ENCODE measurements around the gene MYOD1. TPM values are rescaled to one million over a fixed set of nuclear protein-coding genes. Genes with fewer than 3 reads are reported as not detected.

The MYOD1 gene
- total and polyA plus RNA-seq, 2 of the 13 experiments (the other 11 are each of a cell fraction or from before 2014, with no cell fraction given) = not detected

DNA sequence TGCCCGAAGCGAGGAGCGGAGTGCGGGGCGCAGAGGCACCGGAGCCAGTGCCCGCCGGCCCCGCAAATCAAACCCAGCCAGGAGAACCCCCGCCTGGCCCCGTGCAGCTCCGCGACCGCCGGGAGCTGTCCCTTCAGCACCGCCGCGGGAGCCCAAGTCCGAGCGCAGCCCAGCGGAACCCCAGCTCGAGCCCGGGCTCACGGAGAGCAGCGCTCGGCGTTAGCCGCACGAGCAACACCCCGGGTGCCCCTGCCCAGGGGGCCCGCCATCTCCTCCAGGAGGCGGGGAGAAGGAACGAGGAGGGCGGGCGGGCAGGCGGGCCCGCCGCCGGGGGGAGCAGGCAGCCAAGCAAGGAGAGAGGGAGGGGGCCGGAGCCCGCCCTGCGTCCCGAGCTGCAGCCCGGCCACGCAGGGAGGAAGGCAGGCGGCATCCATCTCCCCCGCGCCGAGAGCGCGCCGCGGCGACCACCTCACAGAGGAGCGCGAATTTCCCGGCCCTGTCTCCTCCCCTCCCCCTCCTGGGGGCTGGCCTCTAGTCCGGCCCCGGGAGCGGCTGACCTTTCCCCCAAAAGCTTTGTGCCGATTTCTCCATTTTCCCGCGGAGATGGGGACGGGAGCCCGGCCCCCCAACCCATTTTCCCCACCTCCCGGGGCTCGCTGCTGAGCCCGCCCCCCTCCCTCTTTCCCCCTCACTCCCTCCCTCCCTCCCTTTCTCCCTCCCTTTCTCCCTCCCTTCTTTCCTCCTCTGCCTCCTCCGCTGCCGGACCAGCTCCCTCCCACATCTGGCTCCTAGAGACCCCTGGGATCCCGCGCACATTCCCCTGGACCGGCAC is 15.8 kb downstream of the MYOD1 start (continued):
- TF ChIP-seq ZNF776 (CRISPR knock-in tag; IDR thresholded peaks at IDR 0.05) (peak; percentile 74), ZSCAN21 (CRISPR knock-in tag; IDR thresholded peaks at IDR 0.05; ENCODE audit: borderline replicate concordance) (peak; percentile 36; the same call in 1 of the 2 replicates), ZSCAN9 (CRISPR knock-in tag; IDR thresholded peaks at IDR 0.05; ENCODE audit: borderline replicate concordance) (peak; percentile 70; the same call in 1 of the 2 replicates), FOXK2 (IDR thresholded peaks at IDR 0.05) (no peak), NKX3-1 (CRISPR knock-in tag; IDR thresholded peaks at IDR 0.05) (peak; percentile 56; the same call in 1 of the 2 replicates), HIVEP1 (CRISPR knock-in tag; IDR thresholded peaks at IDR 0.05) (0 out of 2 replicates have a peak, but pooled peaks have one; percentile 16), ZMAT3 (CRISPR knock-in tag; conservative IDR thresholded peaks at IDR 0.05) (0 out of 2 replicates have a peak, but pooled peaks have one; percentile 53)
- TF ChIP-seq, protein P1, sequence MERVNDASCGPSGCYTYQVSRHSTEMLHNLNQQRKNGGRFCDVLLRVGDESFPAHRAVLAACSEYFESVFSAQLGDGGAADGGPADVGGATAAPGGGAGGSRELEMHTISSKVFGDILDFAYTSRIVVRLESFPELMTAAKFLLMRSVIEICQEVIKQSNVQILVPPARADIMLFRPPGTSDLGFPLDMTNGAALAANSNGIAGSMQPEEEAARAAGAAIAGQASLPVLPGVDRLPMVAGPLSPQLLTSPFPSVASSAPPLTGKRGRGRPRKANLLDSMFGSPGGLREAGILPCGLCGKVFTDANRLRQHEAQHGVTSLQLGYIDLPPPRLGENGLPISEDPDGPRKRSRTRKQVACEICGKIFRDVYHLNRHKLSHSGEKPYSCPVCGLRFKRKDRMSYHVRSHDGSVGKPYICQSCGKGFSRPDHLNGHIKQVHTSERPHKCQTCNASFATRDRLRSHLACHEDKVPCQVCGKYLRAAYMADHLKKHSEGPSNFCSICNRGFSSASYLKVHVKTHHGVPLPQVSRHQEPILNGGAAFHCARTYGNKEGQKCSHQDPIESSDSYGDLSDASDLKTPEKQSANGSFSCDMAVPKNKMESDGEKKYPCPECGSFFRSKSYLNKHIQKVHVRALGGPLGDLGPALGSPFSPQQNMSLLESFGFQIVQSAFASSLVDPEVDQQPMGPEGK (CRISPR knock-in tag; IDR thresholded peaks at IDR 0.05) = peak; percentile 30; the same call in 1 of the 2 replicates
- TF ChIP-seq, protein P2, sequence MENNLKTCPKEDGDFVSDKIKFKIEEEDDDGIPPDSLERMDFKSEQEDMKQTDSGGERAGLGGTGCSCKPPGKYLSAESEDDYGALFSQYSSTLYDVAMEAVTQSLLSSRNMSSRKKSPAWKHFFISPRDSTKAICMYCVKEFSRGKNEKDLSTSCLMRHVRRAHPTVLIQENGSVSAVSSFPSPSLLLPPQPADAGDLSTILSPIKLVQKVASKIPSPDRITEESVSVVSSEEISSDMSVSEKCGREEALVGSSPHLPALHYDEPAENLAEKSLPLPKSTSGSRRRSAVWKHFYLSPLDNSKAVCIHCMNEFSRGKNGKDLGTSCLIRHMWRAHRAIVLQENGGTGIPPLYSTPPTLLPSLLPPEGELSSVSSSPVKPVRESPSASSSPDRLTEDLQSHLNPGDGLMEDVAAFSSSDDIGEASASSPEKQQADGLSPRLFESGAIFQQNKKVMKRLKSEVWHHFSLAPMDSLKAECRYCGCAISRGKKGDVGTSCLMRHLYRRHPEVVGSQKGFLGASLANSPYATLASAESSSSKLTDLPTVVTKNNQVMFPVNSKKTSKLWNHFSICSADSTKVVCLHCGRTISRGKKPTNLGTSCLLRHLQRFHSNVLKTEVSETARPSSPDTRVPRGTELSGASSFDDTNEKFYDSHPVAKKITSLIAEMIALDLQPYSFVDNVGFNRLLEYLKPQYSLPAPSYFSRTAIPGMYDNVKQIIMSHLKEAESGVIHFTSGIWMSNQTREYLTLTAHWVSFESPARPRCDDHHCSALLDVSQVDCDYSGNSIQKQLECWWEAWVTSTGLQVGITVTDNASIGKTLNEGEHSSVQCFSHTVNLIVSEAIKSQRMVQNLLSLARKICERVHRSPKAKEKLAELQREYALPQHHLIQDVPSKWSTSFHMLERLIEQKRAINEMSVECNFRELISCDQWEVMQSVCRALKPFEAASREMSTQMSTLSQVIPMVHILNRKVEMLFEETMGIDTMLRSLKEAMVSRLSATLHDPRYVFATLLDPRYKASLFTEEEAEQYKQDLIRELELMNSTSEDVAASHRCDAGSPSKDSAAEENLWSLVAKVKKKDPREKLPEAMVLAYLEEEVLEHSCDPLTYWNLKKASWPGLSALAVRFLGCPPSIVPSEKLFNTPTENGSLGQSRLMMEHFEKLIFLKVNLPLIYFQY (CRISPR knock-in tag; IDR thresholded peaks at IDR 0.05; ENCODE audit: borderline replicate concordance) = 0 out of 2 replicates have a peak, but pooled peaks have one; percentile 30
- TF ChIP-seq, protein P3, sequence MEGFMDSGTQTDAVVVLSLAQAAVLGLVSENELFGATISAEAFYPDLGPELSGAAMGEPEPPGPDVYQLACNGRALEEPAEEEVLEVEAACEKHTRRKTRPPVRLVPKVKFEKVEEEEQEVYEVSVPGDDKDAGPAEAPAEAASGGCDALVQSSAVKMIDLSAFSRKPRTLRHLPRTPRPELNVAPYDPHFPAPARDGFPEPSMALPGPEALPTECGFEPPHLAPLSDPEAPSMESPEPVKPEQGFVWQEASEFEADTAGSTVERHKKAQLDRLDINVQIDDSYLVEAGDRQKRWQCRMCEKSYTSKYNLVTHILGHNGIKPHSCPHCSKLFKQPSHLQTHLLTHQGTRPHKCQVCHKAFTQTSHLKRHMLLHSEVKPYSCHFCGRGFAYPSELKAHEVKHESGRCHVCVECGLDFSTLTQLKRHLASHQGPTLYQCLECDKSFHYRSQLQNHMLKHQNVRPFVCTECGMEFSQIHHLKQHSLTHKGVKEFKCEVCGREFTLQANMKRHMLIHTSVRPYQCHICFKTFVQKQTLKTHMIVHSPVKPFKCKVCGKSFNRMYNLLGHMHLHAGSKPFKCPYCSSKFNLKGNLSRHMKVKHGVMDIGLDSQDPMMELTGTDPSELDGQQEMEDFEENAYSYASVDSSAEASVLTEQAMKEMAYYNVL (CRISPR knock-in tag; IDR thresholded peaks at IDR 0.05; ENCODE audit: borderline replicate concordance) = 0 out of 2 replicates have a peak, but pooled peaks have one; percentile 23
- TF ChIP-seq, protein P4, sequence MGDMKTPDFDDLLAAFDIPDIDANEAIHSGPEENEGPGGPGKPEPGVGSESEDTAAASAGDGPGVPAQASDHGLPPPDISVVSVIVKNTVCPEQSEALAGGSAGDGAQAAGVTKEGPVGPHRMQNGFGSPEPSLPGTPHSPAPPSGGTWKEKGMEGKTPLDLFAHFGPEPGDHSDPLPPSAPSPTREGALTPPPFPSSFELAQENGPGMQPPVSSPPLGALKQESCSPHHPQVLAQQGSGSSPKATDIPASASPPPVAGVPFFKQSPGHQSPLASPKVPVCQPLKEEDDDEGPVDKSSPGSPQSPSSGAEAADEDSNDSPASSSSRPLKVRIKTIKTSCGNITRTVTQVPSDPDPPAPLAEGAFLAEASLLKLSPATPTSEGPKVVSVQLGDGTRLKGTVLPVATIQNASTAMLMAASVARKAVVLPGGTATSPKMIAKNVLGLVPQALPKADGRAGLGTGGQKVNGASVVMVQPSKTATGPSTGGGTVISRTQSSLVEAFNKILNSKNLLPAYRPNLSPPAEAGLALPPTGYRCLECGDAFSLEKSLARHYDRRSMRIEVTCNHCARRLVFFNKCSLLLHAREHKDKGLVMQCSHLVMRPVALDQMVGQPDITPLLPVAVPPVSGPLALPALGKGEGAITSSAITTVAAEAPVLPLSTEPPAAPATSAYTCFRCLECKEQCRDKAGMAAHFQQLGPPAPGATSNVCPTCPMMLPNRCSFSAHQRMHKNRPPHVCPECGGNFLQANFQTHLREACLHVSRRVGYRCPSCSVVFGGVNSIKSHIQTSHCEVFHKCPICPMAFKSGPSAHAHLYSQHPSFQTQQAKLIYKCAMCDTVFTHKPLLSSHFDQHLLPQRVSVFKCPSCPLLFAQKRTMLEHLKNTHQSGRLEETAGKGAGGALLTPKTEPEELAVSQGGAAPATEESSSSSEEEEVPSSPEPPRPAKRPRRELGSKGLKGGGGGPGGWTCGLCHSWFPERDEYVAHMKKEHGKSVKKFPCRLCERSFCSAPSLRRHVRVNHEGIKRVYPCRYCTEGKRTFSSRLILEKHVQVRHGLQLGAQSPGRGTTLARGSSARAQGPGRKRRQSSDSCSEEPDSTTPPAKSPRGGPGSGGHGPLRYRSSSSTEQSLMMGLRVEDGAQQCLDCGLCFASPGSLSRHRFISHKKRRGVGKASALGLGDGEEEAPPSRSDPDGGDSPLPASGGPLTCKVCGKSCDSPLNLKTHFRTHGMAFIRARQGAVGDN (CRISPR knock-in tag; IDR thresholded peaks at IDR 0.05) = peak; percentile 33
